ENCODE measurements around the gene DLGAP1.

DLGAP1 gene

GRCh38 chr18:3675994-3676393 is 779.1 kb downstream of the DLGAP1 start:
- H3K9me3 ChIP-seq (ENCODE audit: control insufficient read depth in 5 of 5, low read length in 5 of 5) = no peaks in the 10 kb centered on the region
- no peak overlapping the region for H3K27ac ChIP-seq (ENCODE audit: low read depth, low read length)
- H3K4me1 ChIP-seq (ENCODE audit: control insufficient read depth in 5 of 5, insufficient read depth in 5 of 5, low read length in 5 of 5) = no peaks in the 10 kb centered on the region
- no peak overlapping the region for H3K9ac ChIP-seq (ENCODE audit: low read length in 5 of 5)
- no peaks in the 10 kb centered on the region for H3K36me3 ChIP-seq (ENCODE audit: control insufficient read depth in 5 of 5, insufficient read depth in 5 of 5, low read length in 5 of 5)
- no peaks in the 10 kb centered on the region for H3K27me3 ChIP-seq (ENCODE audit: control insufficient read depth in 5 of 5, insufficient read depth in 4 of 5, low read length in 5 of 5)
- no peak overlapping the region for H3K4me3 ChIP-seq (ENCODE audit: low read depth in 1 of 5, low read length in 5 of 5)

DNA sequence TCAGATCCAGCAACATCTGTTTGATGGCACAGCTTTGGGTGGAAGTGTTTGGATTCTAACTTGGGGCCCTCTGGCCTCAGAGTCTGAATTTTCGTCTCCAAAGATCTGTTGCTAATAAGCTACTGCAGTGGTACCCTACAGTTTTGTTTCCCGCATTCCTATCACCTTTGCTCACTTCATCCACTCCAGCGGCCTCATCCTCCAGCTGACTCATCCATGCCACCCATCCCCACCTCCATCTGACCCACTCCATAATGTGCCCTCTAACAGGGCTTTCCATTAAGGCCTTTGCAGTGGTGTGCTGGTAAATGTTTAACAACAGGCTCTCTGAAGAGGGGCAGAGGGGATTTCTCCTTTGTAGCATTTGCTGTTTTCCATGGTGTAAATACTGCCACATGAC is 779.7 kb downstream of the DLGAP1 start:
- no peak overlapping the region for H3K27ac ChIP-seq (ENCODE audit: low read depth, low read length)
- no peaks in the 10 kb centered on the region for H3K9me3 ChIP-seq (ENCODE audit: control insufficient read depth in 5 of 5, low read length in 5 of 5)
- no peaks in the 10 kb centered on the region for H3K27me3 ChIP-seq (ENCODE audit: control insufficient read depth in 5 of 5, insufficient read depth in 4 of 5, low read length in 5 of 5)
- H3K36me3 ChIP-seq (ENCODE audit: control insufficient read depth in 5 of 5, insufficient read depth in 5 of 5, low read length in 5 of 5) = no peaks in the 10 kb centered on the region
- H3K4me1 ChIP-seq (ENCODE audit: control insufficient read depth in 5 of 5, insufficient read depth in 5 of 5, low read length in 5 of 5) = no peaks in the 10 kb centered on the region
- no peak overlapping the region for H3K9ac ChIP-seq (ENCODE audit: low read length in 5 of 5)
- H3K4me3 ChIP-seq (ENCODE audit: low read depth in 1 of 5, low read length in 5 of 5) = no peak overlapping the region

- no peaks in the 10 kb centered on the region for H3K36me3 ChIP-seq (ENCODE audit: control insufficient read depth in 5 of 5, insufficient read depth in 5 of 5, low read length in 5 of 5)
- H3K27ac ChIP-seq (ENCODE audit: low read depth, low read length) = no peak overlapping the region
- H3K9ac ChIP-seq (ENCODE audit: low read length in 5 of 5) = no peak overlapping the region
- peaks cover 0 to under 1% (median under 1%) of the 10 kb centered on the region in 5 donors for H3K4me1 ChIP-seq (ENCODE audit: control insufficient read depth in 5 of 5, insufficient read depth in 5 of 5, low read length in 5 of 5)
- H3K27me3 ChIP-seq (ENCODE audit: control insufficient read depth in 5 of 5, insufficient read depth in 4 of 5, low read length in 5 of 5) = no peaks in the 10 kb centered on the region
- H3K4me3 ChIP-seq (ENCODE audit: low read depth in 1 of 5, low read length in 5 of 5) = no peak overlapping the region
- H3K9me3 ChIP-seq (ENCODE audit: control insufficient read depth in 5 of 5, low read length in 5 of 5) = no peaks in the 10 kb centered on the region
Measured at GRCh38 chr18:3671176-3671575, 783.9 kb downstream of the DLGAP1 start.

DNA sequence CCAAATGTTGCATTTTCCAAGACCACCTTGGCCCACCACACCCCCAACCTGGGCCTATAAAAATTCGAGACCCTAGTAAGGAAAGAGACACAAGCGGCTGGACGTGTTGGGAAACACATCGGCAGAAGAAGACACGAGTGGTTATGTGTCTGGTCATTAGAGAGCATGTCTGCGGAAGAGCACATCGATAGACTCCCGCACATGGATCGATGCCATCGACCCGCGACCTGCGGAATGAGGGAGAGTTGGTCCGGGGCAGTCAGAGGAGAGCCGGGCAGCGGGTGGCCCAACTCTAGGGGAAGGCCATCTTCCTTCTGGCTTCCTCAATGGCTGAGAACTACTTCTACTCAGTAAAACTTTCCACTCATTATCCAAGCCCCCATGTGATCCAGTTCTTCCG is 785.7 kb downstream of the DLGAP1 start:
- Histone ChIP-seq H3K9ac (ENCODE audit: low read length in 5 of 5) (no peak overlapping the region), H3K27ac (ENCODE audit: low read depth, low read length) (no peak overlapping the region), H3K9me3 (ENCODE audit: control insufficient read depth in 5 of 5, low read length in 5 of 5) (no peaks in the 10 kb centered on the region), H3K27me3 (ENCODE audit: control insufficient read depth in 5 of 5, insufficient read depth in 4 of 5, low read length in 5 of 5) (no peaks in the 10 kb centered on the region), H3K4me1 (ENCODE audit: control insufficient read depth in 5 of 5, insufficient read depth in 5 of 5, low read length in 5 of 5) (peaks cover 0 to 12% (median 7%) of the 10 kb centered on the region in 5 donors), H3K4me3 (ENCODE audit: low read depth in 1 of 5, low read length in 5 of 5) (no peak overlapping the region), H3K36me3 (ENCODE audit: control insufficient read depth in 5 of 5, insufficient read depth in 5 of 5, low read length in 5 of 5) (no peaks in the 10 kb centered on the region)

DNA sequence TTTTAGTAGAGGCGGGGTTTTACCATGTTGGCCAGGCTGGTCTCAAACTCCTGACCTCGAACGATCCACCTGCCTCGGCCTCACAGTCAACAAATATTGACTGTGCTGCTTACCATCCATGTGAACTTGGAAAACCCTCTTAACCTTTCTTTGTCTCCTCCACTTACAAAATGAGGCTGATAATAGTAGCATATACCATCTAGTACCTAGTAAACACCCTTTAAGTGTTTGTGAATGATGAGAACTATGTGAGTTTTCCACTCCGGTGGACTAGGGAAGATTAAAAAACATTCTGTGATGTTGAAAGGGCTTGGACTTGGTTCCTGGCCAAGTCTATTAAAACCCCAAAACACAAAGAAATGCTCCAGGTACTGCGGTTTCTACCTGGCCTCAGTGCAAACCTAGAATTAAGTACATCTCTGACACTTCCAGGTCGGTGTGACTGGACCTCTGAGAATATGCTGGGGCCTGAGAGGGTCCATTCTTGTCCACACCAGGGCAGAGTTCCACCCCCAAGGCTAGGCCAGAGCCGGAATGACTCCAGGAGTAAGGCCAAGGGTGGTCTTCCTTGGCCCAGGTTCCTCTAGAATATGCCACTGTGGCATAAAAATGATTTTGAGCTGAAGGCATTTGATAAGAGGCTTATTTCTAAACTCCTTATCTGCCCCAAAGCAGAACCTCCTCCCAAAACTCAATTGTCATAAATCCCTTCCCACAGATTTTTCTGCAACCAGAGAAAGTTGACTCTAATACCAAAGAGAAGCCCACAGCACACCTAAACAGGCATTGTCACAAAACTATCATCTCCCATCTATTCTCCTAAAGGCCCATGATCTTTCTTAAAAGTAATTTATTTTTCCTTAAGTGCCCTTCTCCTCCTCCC is 787.6 kb downstream of the DLGAP1 start:
- Histone ChIP-seq H3K9me3 (ENCODE audit: control insufficient read depth in 5 of 5, low read length in 5 of 5) (no peaks in the 10 kb centered on the region), H3K27ac (ENCODE audit: low read depth, low read length) (no peak overlapping the region), H3K36me3 (ENCODE audit: control insufficient read depth in 5 of 5, insufficient read depth in 5 of 5, low read length in 5 of 5) (no peaks in the 10 kb centered on the region), H3K27me3 (ENCODE audit: control insufficient read depth in 5 of 5, insufficient read depth in 4 of 5, low read length in 5 of 5) (no peaks in the 10 kb centered on the region), H3K4me1 (ENCODE audit: control insufficient read depth in 5 of 5, insufficient read depth in 5 of 5, low read length in 5 of 5) (peaks cover 0 to 12% (median 7%) of the 10 kb centered on the region in 5 donors), H3K4me3 (ENCODE audit: low read depth in 1 of 5, low read length in 5 of 5) (no peak overlapping the region), H3K9ac (ENCODE audit: low read length in 5 of 5) (no peak overlapping the region)

- Histone ChIP-seq H3K9ac (ENCODE audit: low read length in 5 of 5) (no peak overlapping the region), H3K27me3 (ENCODE audit: control insufficient read depth in 5 of 5, insufficient read depth in 4 of 5, low read length in 5 of 5) (no peaks in the 10 kb centered on the region), H3K9me3 (ENCODE audit: control insufficient read depth in 5 of 5, low read length in 5 of 5) (no peaks in the 10 kb centered on the region), H3K27ac (ENCODE audit: low read depth, low read length) (no peak overlapping the region), H3K4me3 (ENCODE audit: low read depth in 1 of 5, low read length in 5 of 5) (no peak overlapping the region), H3K4me1 (ENCODE audit: control insufficient read depth in 5 of 5, insufficient read depth in 5 of 5, low read length in 5 of 5) (peaks cover 0 to 12% (median 7%) of the 10 kb centered on the region in 5 donors), H3K36me3 (ENCODE audit: control insufficient read depth in 5 of 5, insufficient read depth in 5 of 5, low read length in 5 of 5) (no peaks in the 10 kb centered on the region)
Measured at GRCh38 chr18:3666526-3667254, 788.4 kb downstream of the DLGAP1 start.

GRCh38 chr18:3665780-3666525 is 789.2 kb downstream of the DLGAP1 start:
- H3K9ac ChIP-seq (ENCODE audit: low read length in 5 of 5) = peak overlapping the region in 2 of 5 donors; percentile 35 to 44
- H3K9me3 ChIP-seq (ENCODE audit: control insufficient read depth in 5 of 5, low read length in 5 of 5) = no peaks in the 10 kb centered on the region
- H3K36me3 ChIP-seq (ENCODE audit: control insufficient read depth in 5 of 5, insufficient read depth in 5 of 5, low read length in 5 of 5) = no peaks in the 10 kb centered on the region
- H3K27me3 ChIP-seq (ENCODE audit: control insufficient read depth in 5 of 5, insufficient read depth in 4 of 5, low read length in 5 of 5) = no peaks in the 10 kb centered on the region
- peaks cover 0 to 16% (median 7%) of the 10 kb centered on the region in 5 donors for H3K4me1 ChIP-seq (ENCODE audit: control insufficient read depth in 5 of 5, insufficient read depth in 5 of 5, low read length in 5 of 5)
- H3K4me3 ChIP-seq (ENCODE audit: low read depth in 1 of 5, low read length in 5 of 5) = peak overlapping the region in 4 of 5 donors; percentile 24 to 50 (median 34)
- H3K27ac ChIP-seq (ENCODE audit: low read depth, low read length) = peak overlapping the region; percentile 7

DNA sequence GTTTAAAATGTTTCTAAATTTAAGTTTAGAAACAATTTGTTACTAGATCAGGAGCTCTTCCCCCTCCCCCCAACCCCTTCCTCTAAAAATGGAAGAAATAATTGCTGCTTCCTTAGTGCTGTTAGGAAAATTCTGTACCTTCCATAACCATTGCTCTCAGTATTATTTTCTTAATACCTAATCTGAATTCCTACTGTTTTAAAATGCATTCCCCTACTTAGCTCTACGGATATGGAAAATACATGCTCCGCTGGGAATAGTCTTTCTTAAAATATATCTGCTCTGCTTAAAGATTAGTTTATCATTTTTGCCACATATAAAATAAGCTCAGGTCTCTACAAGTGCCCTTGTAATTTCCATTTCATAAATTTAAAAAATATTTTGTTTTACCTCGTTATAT is 789.9 kb downstream of the DLGAP1 start:
- Histone ChIP-seq H3K9me3 (ENCODE audit: control insufficient read depth in 5 of 5, low read length in 5 of 5) (no peaks in the 10 kb centered on the region), H3K27ac (ENCODE audit: low read depth, low read length) (no peak overlapping the region), H3K9ac (ENCODE audit: low read length in 5 of 5) (no peak overlapping the region), H3K36me3 (ENCODE audit: control insufficient read depth in 5 of 5, insufficient read depth in 5 of 5, low read length in 5 of 5) (no peaks in the 10 kb centered on the region), H3K4me1 (ENCODE audit: control insufficient read depth in 5 of 5, insufficient read depth in 5 of 5, low read length in 5 of 5) (peaks cover 0 to 20% (median 7%) of the 10 kb centered on the region in 5 donors), H3K4me3 (ENCODE audit: low read depth in 1 of 5, low read length in 5 of 5) (no peak overlapping the region), H3K27me3 (ENCODE audit: control insufficient read depth in 5 of 5, insufficient read depth in 4 of 5, low read length in 5 of 5) (no peaks in the 10 kb centered on the region)

- H3K9ac ChIP-seq (ENCODE audit: low read length in 5 of 5) = no peak overlapping the region
Measured at GRCh38 chr18:3664563-3665178, 790.4 kb downstream of the DLGAP1 start.

More at GRCh38 chr18:3664563-3665178, 790.4 kb downstream of the DLGAP1 start:
- H3K9me3 ChIP-seq (ENCODE audit: control insufficient read depth in 5 of 5, low read length in 5 of 5) = no peaks in the 10 kb centered on the region
- H3K27me3 ChIP-seq (ENCODE audit: control insufficient read depth in 5 of 5, insufficient read depth in 4 of 5, low read length in 5 of 5) = no peaks in the 10 kb centered on the region
- no peak overlapping the region for H3K27ac ChIP-seq (ENCODE audit: low read depth, low read length)
- no peaks in the 10 kb centered on the region for H3K36me3 ChIP-seq (ENCODE audit: control insufficient read depth in 5 of 5, insufficient read depth in 5 of 5, low read length in 5 of 5)
- peaks cover 0 to 23% (median 7%) of the 10 kb centered on the region in 5 donors for H3K4me1 ChIP-seq (ENCODE audit: control insufficient read depth in 5 of 5, insufficient read depth in 5 of 5, low read length in 5 of 5)
- H3K4me3 ChIP-seq (ENCODE audit: low read depth in 1 of 5, low read length in 5 of 5) = no peak overlapping the region
